Thymus (tissue), 11 donors: Measurements from ENCODE around the gene BLOC1S2. TPM values are rescaled to one million over a fixed set of nuclear protein-coding genes. Genes with fewer than 3 reads are reported as not detected.
"Not testable (repeated sequence)": the region's sequence is repeated elsewhere in the genome, so short reads cannot be mapped to it uniquely, and the experiment has no call there.

Source experiments
- DNase-seq, 9 donors: peaks; one replicate each; pipeline ENCODE4 v3.0.0-alpha.2; 2013; ENCODE audit warnings: low spot score in 9 of 9, low read depth in 6 of 9, missing footprints in 1 of 9
- H3K27ac ChIP-seq, 2 donors: one replicate each; pipeline ENCODE4 v1.5.1; 2013; ENCODE audit warnings: control low read depth in 1 of 2, low read depth in 1 of 2, low read length in 1 of 2, mild to moderate bottlenecking in 1 of 2, moderate library complexity in 1 of 2
- H3K27me3 ChIP-seq, 2 donors: one replicate each; pipeline ENCODE4 v1.5.1; 2013; ENCODE audit warnings: low read length in 1 of 2; ENCODE audit not compliant: control insufficient read depth in 2 of 2, insufficient read depth in 1 of 2
- H3K36me3 ChIP-seq, 2 donors: one replicate each; pipeline ENCODE4 v1.5.1; 2013; ENCODE audit warnings: low read length in 1 of 2, mild to moderate bottlenecking in 1 of 2, moderate library complexity in 1 of 2; ENCODE audit not compliant: control insufficient read depth in 2 of 2, insufficient read depth in 2 of 2
- H3K4me1 ChIP-seq, 2 donors: one replicate each; pipeline ENCODE4 v1.5.1; 2013; ENCODE audit warnings: low read length in 2 of 2; ENCODE audit not compliant: control insufficient read depth in 2 of 2, insufficient read depth in 2 of 2
- H3K4me3 ChIP-seq, 2 donors: one replicate each; pipeline ENCODE4 v1.5.1; 2013; ENCODE audit warnings: low read length in 2 of 2, control low read depth in 1 of 2, mild to moderate bottlenecking in 1 of 2
- H3K9me3 ChIP-seq, 2 donors: one replicate each; pipeline ENCODE4 v1.5.1; 2013; ENCODE audit warnings: low read length in 1 of 2, mild to moderate bottlenecking in 1 of 2; ENCODE audit not compliant: control insufficient read depth in 2 of 2, insufficient read depth in 1 of 2
- WGBS: extraction: QIAGEN DNeasy Blood & Tissue Kit; methylation state at CpG from one replicate; pipeline ENCODE4 v1.1.7; 2013; 5-methylcytosine and 5-hydroxymethylcytosine counted together
- polyA plus RNA-seq: library from polyadenylated mRNA; stranded (reverse); fragments of 200-250 nt; gene quantifications from one replicate; pipeline ENCODE4 v1.2.3, GENCODE V29; 2013
- total RNA-seq: library from RNA; stranded (reverse); fragments of 120-200 nt; gene quantifications from one replicate; pipeline ENCODE4 v1.2.4, GENCODE V29; 2013
- donor health status: healthy.

The BLOC1S2 gene
- total and polyA plus RNA-seq, 2 donors: 49.9 to 114 TPM

- Histone ChIP-seq H3K4me1 (peaks cover 7 to 14% of the 10 kb centered on the region in 2 donors), H3K4me3 (peak overlapping the region in 1 of 2 donors; percentile 80), H3K36me3 (peaks cover 0 to 13% of the 10 kb centered on the region in 2 donors)
- 96% methylated on average over 12 of the region's 12 CpGs for WGBS
- DNase-seq, H3K27me3 ChIP-seq, H3K9me3 ChIP-seq, H3K27ac ChIP-seq: not testable (repeated sequence)
Observed at GRCh38 chr10:100285326-100285725, 1.2 kb downstream of the BLOC1S2 start.

- no peaks in the 10 kb centered on the region for H3K27me3 ChIP-seq
- peaks cover 11 to 25% of the 10 kb centered on the region in 2 donors for H3K36me3 ChIP-seq
Observed at GRCh38 chr10:100282907-100283306, 3.6 kb downstream of the BLOC1S2 start.

GRCh38 chr10:100276971-100277370 is 9.5 kb downstream of the BLOC1S2 start:
- not testable (repeated sequence) for H3K9me3 ChIP-seq, DNase-seq, H3K4me1 ChIP-seq, H3K4me3 ChIP-seq, H3K27ac ChIP-seq, H3K27me3 ChIP-seq
- H3K36me3 ChIP-seq: peaks cover 15 to 25% of the 10 kb centered on the region in 2 donors
- 89% methylated on average over 21 of the region's 31 CpGs for WGBS

More at GRCh38 chr10:100282907-100283306, 3.6 kb downstream of the BLOC1S2 start:
- Histone ChIP-seq H3K4me1 (peaks cover 7 to 14% of the 10 kb centered on the region in 2 donors), H3K9me3 (peaks cover 0 to 1% of the 10 kb centered on the region in 2 donors), H3K4me3 (no peak overlapping the region), H3K27ac (no peak overlapping the region)
- no peak for DNase-seq
- 97% methylated on average over 3 of the region's 3 CpGs for WGBS

- H3K9me3 ChIP-seq: no peaks in the 10 kb centered on the region
- peak; percentile 58 to 88 (median 76) for DNase-seq
- H3K27ac ChIP-seq: peak within 1 kb of the TSS; percentile 68 to 80
- H3K4me1 ChIP-seq: peaks cover 12 to 13% of the 10 kb centered on the region in 2 donors
- H3K27me3 ChIP-seq: no peaks in the 10 kb centered on the region
- peaks cover 0 to 3% of the 10 kb centered on the region in 2 donors for H3K36me3 ChIP-seq
- H3K4me3 ChIP-seq: peak within 1 kb of the TSS; percentile 99 to 100
- WGBS: 3% methylated on average over 49 of the region's 49 CpGs
Observed at GRCh38 chr10:100267239-100268104, 19.0 kb downstream of the BLOC1S2 start, which contains the start of gene CWF19L1. Gene CWF19L1, minus strand, starts transcription at chr10:100267638. Its CDS starts 45 bp downstream, at chr10:100267593.

- H3K27ac ChIP-seq: no peak overlapping the region
Observed at GRCh38 chr10:100265821-100266485, 20.5 kb downstream of the BLOC1S2 start.

GRCh38 chr10:100254191-100254590 is 32.3 kb downstream of the BLOC1S2 start:
- Histone ChIP-seq H3K27ac (no peak overlapping the region), H3K36me3 (peaks cover 49 to 70% of the 10 kb centered on the region in 2 donors), H3K9me3 (no peaks in the 10 kb centered on the region), H3K4me3 (no peak overlapping the region), H3K27me3 (no peaks in the 10 kb centered on the region), H3K4me1 (no peaks in the 10 kb centered on the region)
- no peak for DNase-seq
- WGBS: 99% methylated on average over 3 of the region's 3 CpGs

More at GRCh38 chr10:100265821-100266485, 20.5 kb downstream of the BLOC1S2 start:
- H3K36me3 ChIP-seq: peaks cover 3 to 7% of the 10 kb centered on the region in 2 donors
- H3K27me3 ChIP-seq: no peaks in the 10 kb centered on the region
- H3K4me3 ChIP-seq: peak overlapping the region in 1 of 2 donors; percentile 100
- DNase-seq: no peak
- H3K4me1 ChIP-seq: peaks cover 12 to 13% of the 10 kb centered on the region in 2 donors
- H3K9me3 ChIP-seq: no peaks in the 10 kb centered on the region
- WGBS: 97% methylated on average over 15 of the region's 15 CpGs

- H3K4me1 ChIP-seq: no peaks in the 10 kb centered on the region
- H3K9me3 ChIP-seq: no peaks in the 10 kb centered on the region
- no peak overlapping the region for H3K27ac ChIP-seq
- no peaks in the 10 kb centered on the region for H3K27me3 ChIP-seq
- H3K4me3 ChIP-seq: no peak overlapping the region
- H3K36me3 ChIP-seq: peaks cover 54 to 73% of the 10 kb centered on the region in 2 donors
- 98% methylated on average over 5 of the region's 5 CpGs for WGBS
- DNase-seq: no peak
Observed at GRCh38 chr10:100253041-100253440, 33.4 kb downstream of the BLOC1S2 start.

GRCh38 chr10:100248820-100249219 is 37.7 kb downstream of the BLOC1S2 start:
- no peak for DNase-seq
- Histone ChIP-seq H3K27ac (no peak overlapping the region), H3K4me1 (no peaks in the 10 kb centered on the region), H3K4me3 (no peak overlapping the region), H3K36me3 (peaks cover 43 to 72% of the 10 kb centered on the region in 2 donors), H3K27me3 (no peaks in the 10 kb centered on the region), H3K9me3 (no peaks in the 10 kb centered on the region)
- 96% methylated on average over 7 of the region's 7 CpGs for WGBS
